22Rv1 (cell line): ENCODE results near the gene TTLL3.

ENCODE experiments used
- H3K27ac ChIP-seq: fragments of 450-650 bp; 2 replicates; pipeline ENCODE4 v1.5.1; 2017
- CTCF ChIP-seq: fragments of 450-650 bp; IDR thresholded peaks from 2 replicates; pipeline ENCODE4 v1.5.1; 2017; ENCODE audit warnings: mild to moderate bottlenecking
- ZFX ChIP-seq: fragments of 450-650 bp; IDR thresholded peaks from 2 replicates; pipeline ENCODE4 v1.6.1; 2017; ENCODE audit warnings: antibody characterized with exemption, borderline replicate concordance

The TTLL3 gene

GRCh38 chr3:9831253-9831652, 21.2 kb downstream of the TTLL3 start:
- H3K27ac ChIP-seq: no peak overlapping the region
- no peak for TF ChIP-seq CTCF
- TF ChIP-seq ZFX: no peak

- TF ChIP-seq CTCF (no peak), ZFX (no peak)
- H3K27ac ChIP-seq: no peak overlapping the region
Measured at GRCh38 chr3:9833078-9833477, 23.0 kb downstream of the TTLL3 start.

- no peak overlapping the region for H3K27ac ChIP-seq
- TF ChIP-seq ZFX (no peak), CTCF (no peak)
Measured at GRCh38 chr3:9834520-9835380, 24.7 kb downstream of the TTLL3 start.

GRCh38 chr3:9837701-9838582, 27.9 kb downstream of the TTLL3 start:
- no peak overlapping the region for H3K27ac ChIP-seq
- TF ChIP-seq ZFX: no peak
- TF ChIP-seq CTCF: no peak

GRCh38 chr3:9838856-9839255, 28.8 kb downstream of the TTLL3 start:
- TF ChIP-seq ZFX (no peak), CTCF (no peak)
- H3K27ac ChIP-seq: no peak overlapping the region

- TF ChIP-seq CTCF (no peak), ZFX (no peak)
- no peak overlapping the region for H3K27ac ChIP-seq
Measured at GRCh38 chr3:9841015-9841414, 31.0 kb downstream of the TTLL3 start.
